ENCODE results near the gene BBS5.
"Not testable (repeated sequence)": the region's sequence is repeated elsewhere in the genome, so short reads cannot be mapped to it uniquely, and the experiment has no call there.

The BBS5 gene

DNA sequence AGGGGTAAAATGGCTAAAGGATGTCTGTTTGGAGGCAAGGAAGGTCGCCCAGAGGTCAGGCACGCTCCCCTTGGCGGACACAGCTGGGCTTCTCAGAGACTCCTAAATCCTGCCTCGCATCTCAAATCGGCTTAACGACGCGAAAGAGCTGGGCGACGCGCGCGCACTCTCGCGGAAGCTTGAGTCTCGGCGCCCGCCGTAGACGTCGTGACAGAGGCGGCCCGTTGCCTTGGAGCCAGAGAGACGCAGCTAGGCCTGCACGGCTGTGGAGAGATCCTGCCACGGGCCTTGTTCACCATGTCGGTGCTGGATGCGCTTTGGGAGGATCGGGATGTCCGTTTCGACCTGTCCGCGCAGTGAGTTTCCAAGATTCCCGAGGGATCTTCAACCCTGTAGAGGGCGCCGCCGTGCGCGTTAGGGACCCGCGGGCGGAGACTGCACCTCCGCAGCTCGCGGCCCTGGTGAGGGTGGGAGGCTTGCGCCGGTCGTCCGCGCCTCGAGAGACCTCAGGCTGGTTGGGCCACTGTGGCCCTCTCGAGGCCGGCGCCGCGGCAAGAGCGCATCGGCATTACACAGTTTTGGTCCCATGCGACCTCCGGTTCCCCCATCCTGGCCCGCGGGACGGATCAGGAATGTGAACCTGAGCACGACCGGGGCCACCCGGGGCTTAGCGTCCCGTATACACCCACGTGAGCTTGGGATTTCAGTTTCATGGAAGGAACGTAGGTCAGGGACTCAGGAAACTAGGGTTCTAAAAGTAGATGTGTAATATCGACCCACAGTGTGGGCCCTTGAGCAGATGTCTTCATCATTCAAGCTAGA is at the start of gene BBS5:
Gene BBS5 (plus strand): TSS at position 238 of the 822 bp plus-strand sequence. CDS start 60 bp downstream, at position 298.
- peak; percentile 54 for DNase-seq (ENCODE audit: low read depth)

DNA sequence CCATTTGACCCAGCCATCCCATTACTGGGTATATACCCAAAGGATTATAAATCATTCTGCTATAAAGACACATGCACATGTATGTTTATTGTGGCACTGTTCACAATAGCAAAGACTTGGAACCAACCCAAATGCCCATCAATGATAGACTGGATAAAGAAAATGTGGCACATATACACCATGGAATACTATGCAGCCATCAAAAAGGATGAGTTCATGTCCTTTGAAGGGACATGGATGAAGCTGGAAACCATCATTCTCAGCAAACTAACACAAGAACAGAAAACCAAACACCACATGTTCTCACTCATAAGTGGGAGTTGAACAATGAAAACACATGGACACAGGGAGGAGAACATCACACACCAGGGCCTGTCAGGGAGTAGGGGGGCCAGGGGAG is 47.5 kb upstream of the BBS5 start:
- DNase-seq (ENCODE audit: low read depth) = not testable (repeated sequence)

DNA sequence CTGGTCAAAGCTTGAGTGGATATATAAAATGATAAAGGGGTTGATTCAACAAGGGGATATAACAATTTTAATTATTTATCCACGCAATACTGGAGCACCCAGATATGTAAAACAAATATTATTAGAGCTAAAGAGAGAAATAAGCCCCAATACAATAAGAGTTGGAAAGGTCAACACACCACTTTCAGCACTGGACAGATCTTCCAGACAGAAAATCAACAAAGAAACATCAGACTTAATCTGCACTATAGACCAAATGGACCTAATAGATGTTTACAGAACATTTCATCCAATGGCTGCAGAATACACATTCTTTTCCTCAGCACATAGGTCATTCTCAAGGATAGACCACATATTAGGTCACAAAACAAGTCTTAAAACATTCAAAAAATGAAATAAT is 45.1 kb upstream of the BBS5 start:
- not testable (repeated sequence) for DNase-seq (ENCODE audit: low read depth)

- no peak for DNase-seq (ENCODE audit: low read depth)
These were observed 40.7 kb upstream of the BBS5 start for GRCh38 chr2:169438466-169439072.

GRCh38 chr2:169439900-169440299 is 39.4 kb upstream of the BBS5 start:
- no peak for DNase-seq (ENCODE audit: low read depth)

GRCh38 chr2:169446452-169446851 is 32.8 kb upstream of the BBS5 start:
- no peak for DNase-seq (ENCODE audit: low read depth)

DNA sequence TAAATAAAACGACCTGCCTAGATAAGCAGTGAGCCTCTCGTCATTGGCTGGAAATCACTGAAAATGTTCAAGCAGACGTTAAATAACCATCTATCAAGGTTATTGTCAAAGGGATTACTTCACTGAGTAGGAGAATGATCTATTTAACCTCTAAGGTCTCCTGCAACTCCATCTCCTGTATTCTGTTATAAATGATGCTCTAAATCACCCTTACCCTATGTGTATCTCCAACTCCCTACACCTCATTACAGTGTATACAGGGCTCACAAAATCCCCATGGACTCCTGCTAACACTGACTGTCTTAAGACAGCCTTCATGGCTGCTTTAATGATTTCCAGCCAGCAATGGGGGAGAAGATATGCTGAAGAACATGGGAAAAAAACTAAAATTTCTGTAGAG is 31.0 kb upstream of the BBS5 start:
- DNase-seq (ENCODE audit: low read depth) = no peak

- no peak for DNase-seq (ENCODE audit: low read depth)
These were observed 30.4 kb upstream of the BBS5 start for GRCh38 chr2:169448865-169449264.

DNA sequence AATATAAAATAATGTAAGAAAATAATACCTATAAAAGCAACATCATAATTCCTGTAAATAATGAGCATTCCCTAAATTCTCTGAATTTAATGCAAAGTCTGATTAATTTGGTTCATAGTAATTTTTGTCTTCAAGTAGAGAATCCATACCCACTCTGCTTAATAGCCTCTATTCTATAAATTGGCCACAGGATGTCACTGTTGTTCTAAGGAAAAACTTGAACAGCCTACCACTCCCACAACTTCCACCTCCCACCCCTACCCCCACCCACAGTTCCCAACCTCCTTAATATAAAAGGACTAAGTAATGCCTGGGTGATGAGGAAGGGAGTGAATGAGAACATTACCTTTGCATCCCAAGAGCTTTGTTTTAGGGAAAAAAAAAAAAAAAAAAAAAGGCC is 27.2 kb upstream of the BBS5 start:
- DNase-seq (ENCODE audit: low read depth) = no peak

- not testable (repeated sequence) for DNase-seq (ENCODE audit: low read depth)
These were observed 26.2 kb upstream of the BBS5 start for GRCh38 chr2:169453044-169453443.

DNA sequence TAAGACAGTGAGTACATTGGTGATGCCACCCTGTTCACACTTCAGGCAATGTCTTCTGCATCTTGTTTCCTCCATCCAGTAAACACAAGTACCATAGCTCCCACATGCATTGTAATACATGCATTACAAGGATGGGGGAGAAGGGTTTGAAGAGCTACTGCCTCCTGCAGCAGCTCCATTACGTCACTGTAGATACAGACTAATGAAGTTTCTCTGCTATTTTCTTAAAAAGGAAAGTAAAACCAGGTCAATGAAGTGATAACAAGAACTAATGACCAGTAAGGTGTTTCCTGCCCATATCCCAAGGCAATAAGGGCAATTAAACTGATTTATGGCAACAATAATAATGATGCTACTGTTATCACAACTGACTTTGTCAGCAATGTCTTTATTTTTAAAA is 18.2 kb upstream of the BBS5 start:
- no peak for DNase-seq (ENCODE audit: low read depth)

- peak; percentile 55 for DNase-seq (ENCODE audit: low read depth)
These were observed 16.2 kb upstream of the BBS5 start for GRCh38 chr2:169462896-169463695.

DNA sequence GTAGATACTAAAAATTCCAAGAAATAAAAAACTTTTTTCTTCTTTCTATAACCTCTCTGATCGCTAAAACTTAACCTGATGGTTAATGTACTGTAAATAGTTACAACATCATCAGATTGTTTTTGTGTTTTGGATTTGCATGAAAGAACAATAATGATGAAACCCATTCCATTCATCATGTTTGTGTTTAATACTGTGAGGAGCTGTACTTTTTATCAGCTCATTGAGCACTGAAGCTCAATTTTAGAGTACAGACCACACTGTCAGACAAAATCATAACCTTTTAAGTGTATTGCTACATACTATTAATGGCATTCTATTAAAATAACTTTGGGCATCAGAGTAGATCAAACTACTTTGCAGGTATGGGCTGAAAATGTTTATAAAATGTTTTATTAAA is 14.8 kb upstream of the BBS5 start:
- DNase-seq (ENCODE audit: low read depth) = no peak

- no peak for DNase-seq (ENCODE audit: low read depth)
These were observed 14.4 kb upstream of the BBS5 start for GRCh38 chr2:169464882-169465281.

DNA sequence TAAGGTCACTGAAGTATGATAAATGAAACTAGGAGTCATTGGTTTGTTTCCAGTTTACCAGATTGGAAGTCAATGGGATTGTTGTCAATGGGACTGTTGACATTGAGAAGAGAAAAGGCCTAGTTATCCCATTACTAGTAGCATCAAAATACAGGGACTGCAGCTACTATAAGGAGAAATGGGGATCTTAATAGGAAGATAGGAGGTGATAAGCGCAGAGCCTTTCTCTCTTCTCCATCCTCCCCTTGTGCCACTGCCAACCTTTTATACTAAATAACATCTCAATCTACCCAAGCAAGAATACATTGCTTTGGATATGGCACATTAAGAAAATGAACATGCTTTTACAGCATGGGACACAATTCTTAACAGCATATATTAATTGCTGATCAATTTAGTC is 10.5 kb upstream of the BBS5 start:
- no peak for DNase-seq (ENCODE audit: low read depth)

GRCh38 chr2:169469952-169470572 is 9.2 kb upstream of the BBS5 start:
- DNase-seq (ENCODE audit: low read depth) = no peak

- no peak for DNase-seq (ENCODE audit: low read depth)
These were observed 7.0 kb upstream of the BBS5 start for GRCh38 chr2:169472249-169472648.

- no peak for DNase-seq (ENCODE audit: low read depth)
These were observed 2.8 kb upstream of the BBS5 start for GRCh38 chr2:169476459-169476858.

- no peak for DNase-seq (ENCODE audit: low read depth)
These were observed 955 bp upstream of the BBS5 start for GRCh38 chr2:169478339-169478738.

- DNase-seq (ENCODE audit: low read depth) = no peak
These were observed 493 bp upstream of the BBS5 start for GRCh38 chr2:169478745-169479256.

DNA sequence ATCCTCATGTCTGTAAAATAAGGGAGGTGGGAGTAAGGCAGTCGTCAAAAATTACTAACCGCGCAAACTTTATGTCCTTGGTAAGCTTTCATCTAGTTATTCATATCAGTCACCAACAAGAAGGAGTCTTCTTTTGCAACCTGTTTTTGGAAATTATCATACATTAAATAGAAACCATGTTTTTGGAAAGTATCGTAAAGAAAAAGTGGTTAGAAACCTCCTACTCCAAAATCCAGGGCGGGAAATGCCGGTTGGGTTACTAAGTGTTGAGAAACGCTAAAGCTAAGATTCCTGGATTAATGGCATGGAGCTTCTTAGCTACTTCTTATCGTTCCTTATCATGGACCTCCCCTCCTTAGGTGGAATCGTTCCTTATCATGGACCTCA is 778 bp downstream of the BBS5 start:
- no peak for DNase-seq (ENCODE audit: low read depth)

DNA sequence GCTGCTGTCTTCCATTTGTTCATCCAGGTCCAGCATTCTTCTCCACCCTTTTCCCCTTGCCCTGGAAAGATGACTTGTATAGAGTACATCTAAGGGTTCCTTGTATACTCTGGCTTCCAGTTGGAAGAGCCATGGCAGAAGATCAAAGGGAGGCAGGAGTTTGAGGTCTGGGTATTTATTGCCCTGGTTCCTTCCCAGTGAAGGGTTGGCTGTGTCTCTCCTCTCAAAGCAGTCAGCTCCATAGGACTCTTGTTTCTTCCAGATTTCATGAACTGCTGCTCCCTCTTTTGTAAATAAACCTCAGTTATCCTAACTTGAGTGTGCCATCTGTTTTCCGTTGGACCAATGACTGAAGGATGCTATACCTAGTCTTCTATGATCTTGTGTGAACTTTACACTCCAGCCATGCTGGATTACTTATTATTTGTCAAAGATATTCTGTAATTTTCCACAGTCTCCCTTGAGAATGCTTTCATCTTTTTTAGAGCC is 6.4 kb downstream of the BBS5 start:
- DNase-seq (ENCODE audit: low read depth) = no peak
